Measurements from ENCODE around the gene MARCHF2.

MARCHF2 gene

DNA sequence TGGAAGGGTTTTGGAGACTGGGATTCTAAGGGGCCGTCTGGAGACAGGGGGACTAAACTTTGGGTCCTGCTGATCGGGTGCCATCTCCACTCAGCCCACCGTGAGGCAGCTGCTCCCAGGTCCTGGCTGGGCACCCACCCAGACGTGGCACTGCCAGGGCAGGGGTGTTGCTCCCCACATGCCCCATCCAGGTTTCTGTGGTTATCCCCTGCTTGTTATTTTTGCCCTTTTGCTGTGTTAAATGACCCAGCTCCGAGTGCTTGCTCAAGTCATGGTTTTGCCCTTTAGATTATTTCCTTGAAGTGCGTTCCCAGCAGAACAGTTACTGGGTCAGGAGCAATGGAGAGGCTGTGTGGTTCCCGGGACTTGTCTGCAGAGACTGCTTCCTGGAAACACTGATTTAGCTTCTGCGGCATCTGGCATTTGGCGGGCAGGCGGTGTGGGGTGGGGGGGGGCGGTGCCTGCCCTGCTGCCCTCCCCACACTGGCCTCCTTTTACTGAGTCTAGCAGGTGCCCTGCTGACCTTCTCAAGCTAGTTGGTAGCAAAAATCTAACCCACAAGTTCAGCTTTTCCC lies 21.0 kb upstream of the MARCHF2 start:
- H3K4me3 ChIP-seq (replicated peaks; ENCODE audit: low read depth, low read length), result no peak overlapping the region
- no peak for DNase-seq (ENCODE audit: extremely low read depth, low read depth)
- TF ChIP-seq CTCF (IDR thresholded peaks at IDR 0.05; ENCODE audit: low read depth, low read length, missing control alignments), result no peak

- no peak for DNase-seq (ENCODE audit: extremely low read depth, low read depth)
- TF ChIP-seq CTCF (IDR thresholded peaks at IDR 0.05; ENCODE audit: low read depth, low read length, missing control alignments), result no peak
- H3K4me3 ChIP-seq (replicated peaks; ENCODE audit: low read depth, low read length), result no peak overlapping the region
These were observed 19.8 kb upstream of the MARCHF2 start for GRCh38 chr19:8393192-8393870.

- no peak overlapping the region for H3K4me3 ChIP-seq (replicated peaks; ENCODE audit: low read depth, low read length)
- no peak for DNase-seq (ENCODE audit: extremely low read depth, low read depth)
- no peak for TF ChIP-seq CTCF (IDR thresholded peaks at IDR 0.05; ENCODE audit: low read depth, low read length, missing control alignments)
These were observed 19.2 kb upstream of the MARCHF2 start for GRCh38 chr19:8393871-8394250.

DNA sequence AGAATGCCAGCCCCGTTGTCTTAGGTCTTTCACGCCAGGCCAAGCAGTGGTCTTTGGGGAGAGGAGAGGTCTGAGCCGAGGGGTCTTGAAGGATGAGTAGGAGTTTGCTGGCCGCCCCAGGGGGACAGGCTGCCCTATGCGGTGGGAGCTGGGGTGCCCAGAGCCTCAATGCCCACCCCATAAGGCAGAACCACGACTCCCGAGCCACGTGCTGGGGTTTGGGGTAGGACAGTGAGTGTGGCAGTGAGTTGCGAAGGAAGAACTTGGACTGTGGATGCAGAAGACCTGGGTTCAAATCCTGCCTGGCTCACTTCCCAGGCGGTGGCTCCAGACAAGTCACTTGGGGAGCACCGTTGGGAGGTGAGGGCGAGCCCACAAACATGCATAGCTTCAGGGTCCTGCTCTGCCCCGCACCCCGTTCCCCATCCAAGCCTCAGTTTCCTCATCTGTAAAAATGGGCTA lies 17.5 kb upstream of the MARCHF2 start:
- no peak overlapping the region for H3K4me3 ChIP-seq (replicated peaks; ENCODE audit: low read depth, low read length)
- no peak for DNase-seq (ENCODE audit: extremely low read depth, low read depth)
- no peak for TF ChIP-seq CTCF (IDR thresholded peaks at IDR 0.05; ENCODE audit: low read depth, low read length, missing control alignments)

DNA sequence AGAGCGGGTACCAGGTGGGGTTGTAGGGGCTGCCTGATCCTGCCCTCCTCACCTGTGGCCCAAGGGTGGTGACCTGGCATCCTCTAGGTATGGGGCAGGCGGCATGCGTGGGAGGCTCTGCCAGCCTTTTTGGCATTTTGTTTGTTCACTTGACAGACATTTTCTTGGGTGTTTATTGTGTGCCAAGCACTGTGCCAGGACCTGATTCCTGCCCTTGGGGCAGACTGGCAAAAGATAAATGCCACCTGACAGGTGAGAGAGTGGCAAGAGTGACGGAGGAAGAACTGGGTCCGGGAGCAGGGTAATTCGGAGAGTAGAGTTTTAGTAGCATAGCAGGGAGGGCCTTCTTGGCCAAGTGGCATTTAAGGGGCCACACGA lies 16.9 kb upstream of the MARCHF2 start:
- DNase-seq (ENCODE audit: extremely low read depth, low read depth), result no peak
- TF ChIP-seq CTCF (IDR thresholded peaks at IDR 0.05; ENCODE audit: low read depth, low read length, missing control alignments), result no peak
- no peak overlapping the region for H3K4me3 ChIP-seq (replicated peaks; ENCODE audit: low read depth, low read length)

- no peak overlapping the region for H3K4me3 ChIP-seq (replicated peaks; ENCODE audit: low read depth, low read length)
- peak; percentile 24 for DNase-seq (ENCODE audit: extremely low read depth, low read depth)
- peak; percentile 68 for TF ChIP-seq CTCF (IDR thresholded peaks at IDR 0.05; ENCODE audit: low read depth, low read length, missing control alignments)
These were observed 16.4 kb upstream of the MARCHF2 start for GRCh38 chr19:8396563-8397203.
